ES-I3 (cell line): ENCODE measurements around the gene CPM.
"Not testable (repeated sequence)": the region's sequence is repeated elsewhere in the genome, so short reads cannot be mapped to it uniquely, and the experiment has no call there.

ENCODE experiments used
- H3K36me3 ChIP-seq: 2 replicates; pipeline ENCODE4 v1.6.1; 2013; ENCODE audit warnings: mild to moderate bottlenecking, low read length, control low read depth, moderate library complexity; ENCODE audit not compliant: insufficient read depth
- H3K4me1 ChIP-seq: 2 replicates; pipeline ENCODE4 v1.6.1; 2013; ENCODE audit warnings: mild to moderate bottlenecking, control low read depth, low read length; ENCODE audit not compliant: insufficient read depth
- H3K9ac ChIP-seq: 2 replicates; pipeline ENCODE4 v1.6.1; 2013; ENCODE audit warnings: low read depth, mild to moderate bottlenecking, low read length, moderate library complexity
- H3K9me3 ChIP-seq: 2 replicates; pipeline ENCODE4 v1.6.1; 2013; ENCODE audit warnings: mild to moderate bottlenecking, low read length, moderate library complexity; ENCODE audit not compliant: control insufficient read depth, insufficient read depth

CPM gene

DNA sequence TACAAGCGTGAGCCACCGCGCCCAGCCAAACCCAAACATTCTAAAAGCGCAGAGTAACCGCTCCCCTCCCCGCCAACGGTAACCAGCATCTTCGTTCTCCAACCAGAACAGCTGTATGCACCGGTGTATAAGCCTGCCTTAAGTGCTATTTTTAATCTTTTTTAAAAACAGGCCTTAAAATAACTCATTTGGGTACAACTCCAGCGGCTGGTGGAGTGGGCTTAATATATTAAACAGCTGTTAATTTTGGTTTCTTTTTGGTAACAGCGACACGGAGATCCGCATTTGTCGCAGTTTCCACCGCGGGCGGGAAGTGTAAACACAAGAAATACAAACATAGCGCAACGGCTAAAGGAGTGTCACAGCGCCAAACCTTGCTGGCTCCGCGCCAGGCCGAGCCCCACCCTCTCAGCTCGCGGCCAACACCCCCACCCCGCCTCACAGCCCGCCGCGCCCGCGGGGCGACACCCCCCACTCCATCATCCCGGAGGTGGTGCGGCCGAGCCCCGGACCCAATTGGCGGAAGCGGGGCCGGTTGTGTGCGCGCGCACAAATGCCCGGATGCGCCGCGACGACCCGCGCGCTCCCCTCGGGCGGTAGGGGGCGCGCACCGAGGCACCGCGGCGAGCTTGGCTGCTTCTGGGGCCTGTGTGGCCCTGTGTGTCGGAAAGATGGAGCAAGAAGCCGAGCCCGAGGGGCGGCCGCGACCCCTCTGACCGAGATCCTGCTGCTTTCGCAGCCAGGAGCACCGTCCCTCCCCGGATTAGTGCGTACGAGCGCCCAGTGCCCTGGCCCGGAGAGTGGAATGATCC, 125.2 kb downstream of the CPM start, which contains the start of gene MDM2:
Gene MDM2, plus strand, starts transcription at position 602 of the 812 bp plus-strand sequence. CDS start 301 bp downstream, outside the sequence.
- Histone ChIP-seq H3K9me3 (no peaks in the 10 kb centered on the region), H3K9ac (peak within 1 kb of the TSS; percentile 100), H3K4me1 (peaks cover 14% of the 10 kb centered on the region), H3K36me3 (peaks cover 16% of the 10 kb centered on the region)

DNA sequence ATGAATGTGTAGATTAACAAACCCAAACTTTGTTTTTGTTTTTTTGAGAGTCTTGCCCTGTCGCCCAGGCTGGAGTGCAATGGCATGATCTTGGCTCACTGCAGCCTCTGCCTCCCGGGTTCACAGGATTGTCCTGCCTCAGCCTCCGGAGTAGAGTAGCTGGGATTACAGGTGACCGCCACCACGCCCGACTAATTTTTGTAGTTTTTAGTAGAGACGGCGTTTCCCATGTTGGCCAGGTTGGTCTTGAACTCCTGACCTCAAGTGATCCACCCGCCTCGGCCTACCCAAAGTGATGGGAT, 125.7 kb downstream of the CPM start:
- H3K36me3 ChIP-seq, result peaks cover 11% of the 10 kb centered on the region; the same call in 1 of the 2 replicates
- H3K4me1 ChIP-seq, result peaks cover 14% of the 10 kb centered on the region
- H3K9me3 ChIP-seq, result not testable (repeated sequence)
- H3K9ac ChIP-seq, result peak overlapping the region; percentile 100

DNA sequence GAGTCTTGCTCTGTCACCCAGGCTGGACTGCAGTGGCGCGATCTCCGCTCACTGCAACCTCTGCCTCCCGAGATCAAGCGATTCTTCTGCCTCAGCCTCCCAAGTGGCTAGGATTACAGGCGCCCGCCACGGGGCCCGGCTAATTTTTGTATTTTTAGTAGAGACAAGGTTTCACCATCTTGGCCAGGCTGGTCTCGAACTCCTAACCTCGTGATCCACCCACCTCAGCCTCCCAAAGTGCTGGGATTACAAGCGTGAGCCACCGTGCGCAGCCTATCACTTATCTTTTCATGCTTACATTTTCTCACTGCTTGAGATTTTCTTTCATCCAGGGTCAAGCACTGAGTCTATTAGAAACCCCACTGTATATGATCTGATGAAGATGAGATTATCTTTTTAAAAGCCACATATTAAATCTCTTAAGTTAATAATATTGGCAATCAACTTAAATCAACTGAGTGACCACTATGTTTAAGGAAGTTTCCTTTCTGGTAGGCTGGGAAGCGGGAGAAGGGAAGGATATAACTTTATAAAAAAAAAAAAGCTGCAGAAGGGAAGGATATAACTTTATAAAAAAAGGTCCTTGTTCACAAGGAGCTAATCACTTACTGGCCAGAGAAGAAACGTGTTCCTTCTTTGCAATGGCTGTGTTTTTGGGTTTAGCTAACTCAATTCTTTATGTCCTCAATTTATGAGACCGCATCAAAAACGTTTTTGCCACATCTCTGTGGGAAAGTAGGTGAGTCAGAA, 126.3 kb downstream of the CPM start:
- Histone ChIP-seq H3K4me1 (peaks cover 14% of the 10 kb centered on the region), H3K9ac (peak overlapping the region; percentile 100), H3K36me3 (peaks cover 8% of the 10 kb centered on the region; the same call in 1 of the 2 replicates), H3K9me3 (no peaks in the 10 kb centered on the region)

DNA sequence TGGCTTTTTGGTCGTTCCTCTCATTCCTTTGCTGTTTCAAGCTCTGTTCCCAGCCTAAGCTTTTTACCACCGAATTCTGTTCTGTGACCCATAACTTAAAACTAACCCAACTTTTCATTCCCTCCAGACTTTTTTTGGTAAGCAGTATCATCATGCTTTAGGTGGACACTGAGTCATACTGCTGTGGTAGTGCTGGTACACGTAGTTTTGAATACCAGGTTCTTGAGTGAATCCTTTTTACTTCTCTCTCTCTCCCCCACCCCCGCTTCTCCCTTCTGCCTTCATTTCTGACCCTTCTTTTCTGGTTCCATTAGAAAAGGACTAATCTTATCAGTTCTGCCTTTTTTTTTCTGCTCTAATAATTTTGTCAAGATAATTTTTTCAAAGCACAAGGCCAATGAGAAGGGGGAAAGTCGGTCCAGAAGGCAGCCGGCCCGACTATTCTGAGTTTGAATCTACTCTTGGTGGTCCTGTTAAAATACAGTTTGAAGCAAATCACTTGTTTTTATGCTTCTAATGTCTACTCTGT, 127.3 kb downstream of the CPM start:
- peaks cover 14% of the 10 kb centered on the region for H3K4me1 ChIP-seq
- H3K36me3 ChIP-seq, result peaks cover 8% of the 10 kb centered on the region; the same call in 1 of the 2 replicates
- H3K9me3 ChIP-seq, result no peaks in the 10 kb centered on the region
- H3K9ac ChIP-seq, result peak overlapping the region; percentile 47

DNA sequence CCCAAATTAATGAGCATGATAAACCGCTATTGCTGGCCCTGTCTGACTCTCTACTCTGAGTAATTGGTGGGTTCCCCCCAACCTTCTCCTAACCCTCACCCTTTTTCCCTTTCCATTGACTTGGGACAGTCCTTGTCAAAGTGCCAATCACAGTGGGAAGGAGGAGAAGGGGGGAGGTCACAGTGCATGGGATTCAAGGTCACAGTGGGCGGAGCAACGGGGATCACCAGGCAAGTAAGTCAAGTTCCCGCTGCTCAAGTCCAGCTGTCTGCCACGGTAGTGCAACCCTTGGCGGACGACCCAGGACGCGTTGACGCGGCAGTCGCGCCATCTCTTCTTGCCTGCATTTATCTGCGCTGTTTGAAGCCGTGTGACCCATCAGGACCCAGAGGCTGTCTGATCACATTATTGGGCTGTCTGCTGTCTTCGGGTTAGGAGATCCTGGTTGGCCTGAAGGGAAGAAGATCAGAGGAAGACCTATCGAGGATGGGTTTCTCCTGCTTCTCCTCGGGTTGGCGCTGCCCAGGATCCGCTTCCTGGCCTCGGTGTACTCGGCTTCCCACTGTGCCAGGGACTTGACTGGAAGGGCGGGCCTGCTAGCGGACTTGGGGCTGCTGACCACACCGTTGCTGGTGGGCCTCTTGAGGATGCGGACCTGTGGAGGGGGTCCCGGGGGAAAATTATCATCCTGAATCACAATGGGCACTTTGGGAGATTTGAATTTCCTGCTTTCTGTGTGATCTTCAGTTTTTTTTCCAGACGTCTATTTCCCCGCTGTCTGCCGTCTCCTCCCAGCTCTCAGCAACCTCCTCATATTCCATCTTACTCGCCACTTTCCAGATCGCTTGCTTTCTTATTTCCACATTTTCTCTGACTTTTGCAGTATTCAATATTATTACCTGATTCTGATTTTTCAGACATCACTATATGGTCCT, 128.0 kb downstream of the CPM start:
- no peaks in the 10 kb centered on the region for H3K9me3 ChIP-seq

DNA sequence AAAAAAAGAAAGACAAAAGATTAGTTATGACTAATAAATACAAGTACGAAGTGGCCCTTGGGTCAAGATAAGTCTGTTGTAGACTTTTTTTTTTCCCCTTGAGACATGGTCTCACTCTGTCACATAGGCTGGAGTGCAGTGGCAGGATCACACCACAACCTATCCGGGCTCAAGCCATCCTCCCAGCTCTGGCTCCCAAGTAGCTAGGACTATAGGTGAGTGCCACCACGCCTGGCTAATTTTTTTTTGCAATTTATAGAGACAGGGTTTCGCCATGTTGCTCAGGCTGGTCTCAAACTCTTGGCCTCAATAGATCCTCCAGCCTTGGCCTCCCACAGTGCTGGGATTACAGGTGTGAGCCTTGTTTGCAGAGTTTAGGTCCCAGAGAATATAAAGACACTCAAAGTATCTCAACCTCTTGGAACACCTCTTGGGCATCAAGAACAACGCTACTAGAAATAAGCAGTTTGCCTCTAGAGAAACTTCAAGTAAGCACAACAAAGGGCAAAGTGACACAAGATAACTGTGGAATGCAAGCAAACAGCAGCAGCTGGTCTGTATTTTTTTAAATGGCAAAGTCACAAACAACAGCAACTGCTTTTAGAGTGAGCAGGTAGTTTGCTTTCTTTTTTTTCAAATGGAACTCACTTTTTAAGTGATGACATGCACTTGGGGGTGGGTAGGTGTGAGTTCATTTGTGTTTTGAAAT, 128.9 kb downstream of the CPM start:
- Histone ChIP-seq H3K36me3 (no peaks in the 10 kb centered on the region), H3K4me1 (peaks cover 14% of the 10 kb centered on the region), H3K9ac (no peak overlapping the region), H3K9me3 (no peaks in the 10 kb centered on the region)

More for the DNA sequence above, 128.0 kb downstream of the CPM start:
- H3K9ac ChIP-seq, result peak overlapping the region; percentile 47
- peaks cover 2% of the 10 kb centered on the region; the same call in 1 of the 2 replicates for H3K36me3 ChIP-seq
- peaks cover 14% of the 10 kb centered on the region for H3K4me1 ChIP-seq

DNA sequence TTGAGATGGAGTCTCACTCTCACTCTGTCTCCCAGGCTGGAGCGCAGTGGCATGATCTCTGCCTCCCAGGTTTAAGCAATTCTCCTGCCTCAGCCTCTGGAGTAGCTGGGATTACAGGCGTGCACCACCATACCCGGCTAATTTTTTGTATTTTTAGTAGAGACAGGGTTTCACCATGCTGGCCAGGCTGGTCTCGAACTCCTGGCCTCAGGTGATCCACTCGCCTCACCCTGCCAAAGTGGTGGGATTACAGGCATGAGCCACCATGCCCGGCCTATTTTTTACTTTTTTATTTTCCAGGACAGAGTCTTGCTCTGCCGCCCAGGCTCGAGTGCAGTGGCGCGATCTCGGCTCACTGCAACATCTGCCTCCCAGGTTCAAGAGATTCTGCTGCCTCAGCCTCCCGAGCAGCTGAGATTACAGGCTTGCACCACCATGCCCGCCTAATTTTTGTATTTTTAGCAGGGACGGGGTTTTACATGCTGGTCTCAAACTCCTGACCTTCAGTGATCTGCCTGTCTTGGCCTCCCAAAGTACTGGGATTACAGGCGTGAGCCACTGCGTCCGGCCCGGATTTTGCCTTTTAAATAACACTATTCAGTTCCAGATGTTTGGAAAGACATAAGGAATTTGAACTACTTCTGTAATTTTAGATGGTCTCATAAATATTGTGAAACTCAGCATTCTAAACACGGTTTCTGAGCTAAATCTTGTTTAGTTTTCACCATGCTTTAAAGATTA, 129.9 kb downstream of the CPM start:
- not testable (repeated sequence) for H3K9ac ChIP-seq, H3K36me3 ChIP-seq, H3K9me3 ChIP-seq
- H3K4me1 ChIP-seq, result peaks cover 14% of the 10 kb centered on the region

DNA sequence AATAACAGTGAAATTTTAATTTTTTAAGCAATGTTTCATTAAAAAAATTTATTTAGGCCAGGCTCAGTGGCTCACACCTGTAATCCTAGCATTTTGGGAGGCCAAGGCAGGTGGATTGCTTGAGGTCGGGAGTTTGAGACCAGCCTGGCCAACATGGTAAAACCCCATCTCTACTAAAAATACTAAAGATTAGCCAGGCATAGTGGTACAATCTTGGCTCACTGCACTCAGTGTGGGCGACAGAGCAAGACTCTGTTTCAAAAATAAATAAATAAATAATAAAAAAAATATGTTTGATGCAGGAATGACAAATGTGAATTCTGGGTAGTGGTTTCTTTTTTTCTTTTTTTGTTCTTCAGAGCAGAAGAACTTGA, 130.6 kb downstream of the CPM start:
- not testable (repeated sequence) for H3K36me3 ChIP-seq, H3K9ac ChIP-seq, H3K9me3 ChIP-seq
- peaks cover 14% of the 10 kb centered on the region for H3K4me1 ChIP-seq
